Measurements from ENCODE around the gene WDR45B.
"Not testable (repeated sequence)": the region's sequence is repeated elsewhere in the genome, so short reads cannot be mapped to it uniquely, and the experiment has no call there.

WDR45B gene

DNA sequence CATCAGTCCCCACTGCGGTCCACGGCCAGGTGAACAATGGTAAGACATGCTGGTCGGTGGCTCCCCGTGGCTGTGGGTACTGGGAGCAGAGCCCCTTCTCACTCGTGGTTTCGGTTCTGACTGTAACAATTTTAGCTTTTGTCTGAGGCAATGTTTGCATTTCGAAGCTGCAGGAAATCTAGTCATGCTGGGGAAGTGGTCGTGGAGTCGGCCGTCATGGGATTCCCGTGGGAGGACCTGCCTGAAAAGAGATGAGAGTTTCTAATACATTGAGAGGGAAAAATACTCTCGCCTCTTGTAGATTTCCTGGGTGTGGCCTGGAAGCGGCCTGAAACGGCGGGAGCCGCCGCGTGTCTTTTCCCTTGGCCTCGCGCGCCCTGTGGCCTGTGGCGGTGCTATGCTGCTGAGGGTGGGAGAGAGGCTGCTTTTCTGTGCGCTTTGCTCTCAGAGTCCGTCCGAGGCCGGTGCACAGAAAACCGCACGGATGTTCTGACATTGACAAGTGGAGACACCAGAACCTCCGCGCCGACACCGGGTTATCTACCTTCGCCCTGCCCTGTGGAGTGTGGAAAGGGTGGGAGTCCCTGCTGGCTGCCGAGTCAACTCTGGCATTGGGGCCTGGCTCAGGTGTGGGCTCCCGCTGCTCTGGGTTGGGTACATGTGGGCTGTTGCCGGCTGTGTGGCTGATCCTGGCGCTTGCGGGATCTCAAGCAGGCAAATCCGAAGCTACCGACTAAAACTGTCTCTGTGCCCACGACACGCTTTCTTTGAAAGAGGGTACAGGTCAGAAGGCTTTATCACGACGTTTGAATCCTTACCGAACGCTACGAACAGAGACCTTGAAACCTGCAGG is 60.8 kb downstream of the WDR45B start:
- TF ChIP-seq, protein P1, sequence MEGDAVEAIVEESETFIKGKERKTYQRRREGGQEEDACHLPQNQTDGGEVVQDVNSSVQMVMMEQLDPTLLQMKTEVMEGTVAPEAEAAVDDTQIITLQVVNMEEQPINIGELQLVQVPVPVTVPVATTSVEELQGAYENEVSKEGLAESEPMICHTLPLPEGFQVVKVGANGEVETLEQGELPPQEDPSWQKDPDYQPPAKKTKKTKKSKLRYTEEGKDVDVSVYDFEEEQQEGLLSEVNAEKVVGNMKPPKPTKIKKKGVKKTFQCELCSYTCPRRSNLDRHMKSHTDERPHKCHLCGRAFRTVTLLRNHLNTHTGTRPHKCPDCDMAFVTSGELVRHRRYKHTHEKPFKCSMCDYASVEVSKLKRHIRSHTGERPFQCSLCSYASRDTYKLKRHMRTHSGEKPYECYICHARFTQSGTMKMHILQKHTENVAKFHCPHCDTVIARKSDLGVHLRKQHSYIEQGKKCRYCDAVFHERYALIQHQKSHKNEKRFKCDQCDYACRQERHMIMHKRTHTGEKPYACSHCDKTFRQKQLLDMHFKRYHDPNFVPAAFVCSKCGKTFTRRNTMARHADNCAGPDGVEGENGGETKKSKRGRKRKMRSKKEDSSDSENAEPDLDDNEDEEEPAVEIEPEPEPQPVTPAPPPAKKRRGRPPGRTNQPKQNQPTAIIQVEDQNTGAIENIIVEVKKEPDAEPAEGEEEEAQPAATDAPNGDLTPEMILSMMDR (IDR thresholded peaks at IDR 0.05; ENCODE audit: low read depth, low read length, missing control alignments) = no peak
- in situ Hi-C loops (cut with HindIII; ENCODE audit: low sequenced_read_pairs) = no loop called here
- no peak for DNase-seq (ENCODE audit: low read depth)
- H3K4me3 ChIP-seq (ENCODE audit: low read depth, low read length) = no peak overlapping the region

DNA sequence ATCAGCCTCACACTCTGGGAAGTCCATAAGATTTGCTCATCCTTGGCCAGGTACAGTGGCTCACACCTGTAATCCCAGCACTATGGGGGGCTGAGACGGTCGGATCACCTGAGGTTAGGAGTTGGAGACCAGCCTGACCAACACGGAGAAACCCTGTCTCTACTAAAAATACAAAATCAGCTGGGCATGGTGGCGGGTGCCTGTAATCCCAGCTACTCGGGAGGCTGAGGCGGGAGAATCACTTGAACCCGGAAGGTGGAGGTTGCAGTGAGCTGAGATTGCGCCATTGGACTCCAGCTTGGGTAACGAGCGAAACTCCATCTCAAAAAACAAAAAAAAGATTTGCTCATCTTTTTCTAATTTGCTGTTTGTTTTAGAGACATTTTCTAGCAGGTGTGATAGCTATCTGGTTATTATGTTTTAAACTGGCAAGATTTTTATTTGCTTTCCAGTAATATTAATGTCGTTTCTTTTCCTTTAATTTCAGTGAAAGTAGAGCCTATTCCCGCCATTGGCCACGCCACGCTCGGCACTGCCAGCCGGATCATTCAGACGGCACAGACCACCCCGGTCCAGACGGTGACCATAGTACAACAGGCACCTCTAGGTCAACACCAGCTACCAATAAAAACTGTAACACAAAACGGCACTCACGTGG is 61.5 kb downstream of the WDR45B start:
- no peak for DNase-seq (ENCODE audit: low read depth)
- TF ChIP-seq, protein P1 (IDR thresholded peaks at IDR 0.05; ENCODE audit: low read depth, low read length, missing control alignments) = no peak
- no peak overlapping the region for H3K4me3 ChIP-seq (ENCODE audit: low read depth, low read length)
- in situ Hi-C loops (cut with HindIII; ENCODE audit: low sequenced_read_pairs) = no loop called here

DNA sequence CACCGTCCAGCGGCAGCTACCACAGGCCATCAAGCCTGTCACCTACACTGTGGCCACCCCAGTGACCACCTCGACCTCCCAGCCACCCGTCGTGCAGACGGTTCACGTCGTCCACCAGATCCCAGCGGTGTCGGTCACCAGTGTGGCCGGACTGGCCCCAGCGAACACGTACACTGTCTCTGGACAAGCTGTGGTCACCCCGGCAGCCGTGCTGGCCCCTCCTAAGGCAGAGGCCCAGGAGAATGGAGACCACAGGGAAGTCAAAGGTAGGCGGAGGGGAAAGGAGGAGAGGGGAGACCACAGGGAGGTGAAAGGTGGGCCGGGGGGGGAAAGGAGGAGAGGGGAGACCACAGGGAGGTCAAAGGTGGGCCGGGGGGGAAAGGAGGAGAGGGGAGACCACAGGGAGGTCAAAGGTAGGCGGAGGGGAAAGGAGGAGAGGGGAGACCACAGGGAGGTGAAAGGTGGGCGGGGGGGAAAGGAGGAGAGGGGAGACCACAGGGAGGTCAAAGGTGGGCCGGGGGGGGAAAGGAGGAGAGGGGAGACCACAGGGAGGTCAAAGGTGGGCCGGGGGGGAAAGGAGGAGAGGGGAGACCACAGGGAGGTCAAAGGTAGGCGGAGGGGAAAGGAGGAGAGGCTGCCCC is 62.2 kb downstream of the WDR45B start:
- H3K4me3 ChIP-seq (ENCODE audit: low read depth, low read length); DNase-seq (ENCODE audit: low read depth); in situ Hi-C loops (cut with HindIII; ENCODE audit: low sequenced_read_pairs): not testable (repeated sequence)

DNA sequence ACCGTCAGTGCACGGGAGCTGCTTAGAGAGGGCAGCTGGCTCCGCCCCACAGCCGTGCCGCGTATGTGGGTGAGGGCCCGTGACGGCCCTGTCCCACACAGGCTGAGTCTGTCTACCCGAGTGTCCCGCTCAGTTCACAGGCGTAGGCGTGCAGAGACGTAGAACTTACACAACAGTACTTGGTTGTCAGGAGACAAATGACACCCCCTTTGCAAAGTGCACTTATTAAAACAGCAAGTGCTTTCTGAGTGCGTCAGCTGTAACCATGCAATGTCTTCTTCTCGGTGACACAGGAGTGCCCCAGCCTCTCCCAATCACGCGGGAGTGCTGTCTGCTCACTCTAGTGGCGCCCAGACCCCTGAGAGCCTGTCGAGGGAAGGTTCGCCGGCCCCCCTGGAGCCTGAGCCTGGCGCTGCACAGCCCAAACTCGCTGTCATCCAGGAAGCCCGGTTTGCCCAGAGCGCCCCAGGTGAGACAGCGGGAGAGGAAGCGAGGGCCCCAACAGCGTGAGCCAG is 64.5 kb downstream of the WDR45B start:
- TF ChIP-seq, protein P1 (IDR thresholded peaks at IDR 0.05; ENCODE audit: low read depth, low read length, missing control alignments) = no peak
- DNase-seq (ENCODE audit: low read depth) = no peak
- in situ Hi-C loops (cut with HindIII; ENCODE audit: low sequenced_read_pairs) = no loop called here
- H3K4me3 ChIP-seq (ENCODE audit: low read depth, low read length) = no peak overlapping the region

DNA sequence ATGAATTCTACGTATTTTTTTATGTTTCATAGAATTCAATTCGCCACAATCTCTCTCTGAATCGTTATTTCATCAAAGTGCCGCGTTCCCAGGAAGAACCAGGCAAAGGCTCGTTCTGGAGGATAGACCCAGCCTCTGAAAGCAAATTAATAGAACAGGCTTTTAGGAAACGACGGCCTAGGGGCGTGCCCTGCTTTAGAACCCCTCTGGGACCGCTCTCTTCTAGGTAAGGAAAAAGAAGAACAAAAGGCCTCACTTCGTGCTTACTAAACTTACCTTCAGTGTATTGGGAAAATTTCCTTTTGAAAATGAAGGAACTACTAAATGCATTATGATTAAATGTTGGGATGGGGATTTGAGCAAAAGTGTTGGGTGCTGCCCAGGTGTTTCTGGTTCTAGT is 65.5 kb downstream of the WDR45B start:
- TF ChIP-seq, protein P1 (IDR thresholded peaks at IDR 0.05; ENCODE audit: low read depth, low read length, missing control alignments) = no peak
- DNase-seq (ENCODE audit: low read depth) = no peak
- in situ Hi-C loops (cut with HindIII; ENCODE audit: low sequenced_read_pairs) = no loop called here
- H3K4me3 ChIP-seq (ENCODE audit: low read depth, low read length) = no peak overlapping the region

DNA sequence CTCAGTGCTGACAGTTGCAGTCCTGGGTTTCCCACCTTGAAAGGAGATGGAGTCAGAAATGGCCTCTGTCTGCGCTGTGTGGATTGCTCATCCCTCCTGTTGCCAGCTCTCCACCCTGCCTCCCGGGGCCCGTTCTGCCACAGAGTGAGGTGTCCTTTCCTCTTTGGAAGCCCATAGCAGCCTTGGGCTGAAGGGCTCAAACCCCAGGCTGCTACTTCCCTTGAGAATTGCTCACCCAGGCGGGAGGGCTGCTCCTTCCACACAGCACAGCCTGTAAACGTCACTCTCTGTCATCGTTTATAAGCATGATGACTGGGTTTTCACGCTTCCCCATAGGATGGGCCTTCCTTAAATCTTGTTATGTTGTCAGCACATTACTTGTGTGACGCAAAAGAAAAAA is 66.0 kb downstream of the WDR45B start:
- in situ Hi-C loops (cut with HindIII; ENCODE audit: low sequenced_read_pairs) = no loop called here
- DNase-seq (ENCODE audit: low read depth) = no peak
- H3K4me3 ChIP-seq (ENCODE audit: low read depth, low read length) = no peak overlapping the region
- TF ChIP-seq, protein P1 (IDR thresholded peaks at IDR 0.05; ENCODE audit: low read depth, low read length, missing control alignments) = no peak

DNA sequence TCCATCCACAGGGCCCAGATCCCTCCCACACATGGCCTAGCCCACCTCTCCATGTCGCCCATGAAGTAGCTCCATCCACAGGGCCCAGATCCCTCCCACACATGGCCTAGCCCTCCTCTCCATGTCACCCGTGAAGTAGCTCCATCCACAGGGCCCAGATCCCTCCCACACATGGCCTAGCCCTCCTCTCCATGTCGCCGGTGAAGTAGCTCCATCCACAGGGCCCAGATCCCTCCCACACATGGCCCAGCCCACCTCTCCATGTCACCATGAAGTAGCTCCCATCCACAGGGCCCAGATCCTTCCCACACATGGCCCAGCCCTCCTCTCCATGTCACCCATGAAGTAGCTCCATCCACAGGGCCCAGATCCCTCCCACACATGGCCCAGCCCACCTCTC is 68.3 kb downstream of the WDR45B start:
- H3K4me3 ChIP-seq (ENCODE audit: low read depth, low read length); in situ Hi-C loops (cut with HindIII; ENCODE audit: low sequenced_read_pairs); DNase-seq (ENCODE audit: low read depth): not testable (repeated sequence)
